Activated CD8-positive, alpha-beta T cell treated with anti-CD3 and anti-CD28 coated beads for 36 hours (primary cell): ENCODE data around the gene RELB. TPM values are rescaled to one million over a fixed set of nuclear protein-coding genes. Genes with fewer than 3 reads are reported as not detected.
A peak's percentile ranks its signal among the peaks of the same experiment; 100 is the strongest.

Experiments used
- ATAC-seq: fragments of 200-7000 bp; cut with Tn5 transposase; one replicate; pipeline ENCODE4 v1.10.0; 2021; ENCODE audit warnings: mild to moderate bottlenecking, moderate library complexity
- CTCF ChIA-PET: fragments of 350-600 bp; sonication (Branson Sonifier 250); formaldehyde crosslinking; loops from one replicate; lab custom pipeline; 2021; ENCODE audit warnings: antibody characterized with exemption; lab: Charles Lee
- POLR2A ChIA-PET: fragments of 350-600 bp; sonication (Branson Sonifier 250); formaldehyde crosslinking; loops from one replicate; lab custom pipeline; 2021; ENCODE audit warnings: antibody characterized with exemption; lab: Charles Lee
- DNase-seq: peaks from one replicate; pipeline ENCODE4 v3.0.0-alpha.2; 2020
- H3K27ac Mint-ChIP-seq: one replicate; pipeline ENCODE4 v1.8.0; 2021; ENCODE audit warnings: mild to moderate bottlenecking, mixed read lengths
- H3K27me3 Mint-ChIP-seq: one replicate; pipeline ENCODE4 v1.8.0; 2021; ENCODE audit warnings: mixed read lengths
- H3K36me3 Mint-ChIP-seq: one replicate; pipeline ENCODE4 v1.8.0; 2021; ENCODE audit warnings: low read depth, mixed read lengths
- H3K4me1 Mint-ChIP-seq: one replicate; pipeline ENCODE4 v1.8.0; 2021; ENCODE audit warnings: low read depth, mixed read lengths
- H3K4me3 Mint-ChIP-seq: one replicate; pipeline ENCODE4 v1.8.0; 2021; ENCODE audit warnings: mild to moderate bottlenecking, moderate library complexity, mixed read lengths
- H3K9me3 Mint-ChIP-seq: one replicate; pipeline ENCODE4 v1.8.0; 2021; ENCODE audit warnings: mixed read lengths
- intact Hi-C: fragments of 100-400 bp; cut with micrococcal nuclease; formaldehyde crosslinking; loops from one replicate; pipeline ENCODE4 v1.10.0; 2022
- total RNA-seq, 2 experiments: library from RNA; stranded (reverse); gene quantifications; one replicate each; pipeline ENCODE4 v1.2.3, GENCODE V29; 2021
- TF ChIP-seq, protein P1 (sequence below): fragments of 200-600 bp; IDR thresholded peaks from one replicate; pipeline ENCODE4 v1.8.0; 2022; ENCODE audit warnings: antibody characterized with exemption, mild to moderate bottlenecking

RELB gene
- total RNA-seq, 2 experiments from 2014 or later, result 37.6 to 37.9 TPM

DNA sequence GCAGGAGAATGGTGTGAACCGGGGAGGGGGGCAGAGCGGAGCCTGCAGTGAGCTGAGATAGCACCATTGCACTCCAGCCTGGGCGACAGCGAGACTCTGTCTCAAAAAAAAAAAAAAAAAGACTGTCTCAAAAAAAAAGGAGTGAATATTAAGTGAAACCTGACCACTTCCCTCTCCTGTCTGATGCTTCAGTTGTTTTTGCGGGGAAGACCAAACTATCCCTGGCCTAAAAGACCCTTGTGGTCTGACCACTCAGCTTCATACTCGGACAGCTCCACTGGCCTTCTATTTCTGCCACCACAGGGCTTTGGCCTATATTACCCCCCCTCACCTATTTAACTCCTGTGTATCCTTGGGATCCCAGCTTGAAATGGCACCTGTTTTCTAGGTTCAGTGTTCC is 39.9 kb downstream of the RELB start:
- intact Hi-C loops, result no loop called here
- CTCF ChIA-PET, result interaction anchor here (2.0 to 3.1 kb wide), 2 partner anchors 18 to 85 kb away, joined by 6 to 27 read pairs; no protein-coding TSS in a partner anchor
- TF ChIP-seq, protein P1, sequence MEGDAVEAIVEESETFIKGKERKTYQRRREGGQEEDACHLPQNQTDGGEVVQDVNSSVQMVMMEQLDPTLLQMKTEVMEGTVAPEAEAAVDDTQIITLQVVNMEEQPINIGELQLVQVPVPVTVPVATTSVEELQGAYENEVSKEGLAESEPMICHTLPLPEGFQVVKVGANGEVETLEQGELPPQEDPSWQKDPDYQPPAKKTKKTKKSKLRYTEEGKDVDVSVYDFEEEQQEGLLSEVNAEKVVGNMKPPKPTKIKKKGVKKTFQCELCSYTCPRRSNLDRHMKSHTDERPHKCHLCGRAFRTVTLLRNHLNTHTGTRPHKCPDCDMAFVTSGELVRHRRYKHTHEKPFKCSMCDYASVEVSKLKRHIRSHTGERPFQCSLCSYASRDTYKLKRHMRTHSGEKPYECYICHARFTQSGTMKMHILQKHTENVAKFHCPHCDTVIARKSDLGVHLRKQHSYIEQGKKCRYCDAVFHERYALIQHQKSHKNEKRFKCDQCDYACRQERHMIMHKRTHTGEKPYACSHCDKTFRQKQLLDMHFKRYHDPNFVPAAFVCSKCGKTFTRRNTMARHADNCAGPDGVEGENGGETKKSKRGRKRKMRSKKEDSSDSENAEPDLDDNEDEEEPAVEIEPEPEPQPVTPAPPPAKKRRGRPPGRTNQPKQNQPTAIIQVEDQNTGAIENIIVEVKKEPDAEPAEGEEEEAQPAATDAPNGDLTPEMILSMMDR, result no peak
- H3K4me1 Mint-ChIP-seq, result peaks cover 39% of the 10 kb centered on the region
- peak overlapping the region; percentile 27 for H3K27ac Mint-ChIP-seq
- no peaks in the 10 kb centered on the region for H3K27me3 Mint-ChIP-seq
- H3K36me3 Mint-ChIP-seq, result peaks cover 43% of the 10 kb centered on the region
- H3K9me3 Mint-ChIP-seq, result no peaks in the 10 kb centered on the region
- ATAC-seq (no peak), DNase-seq (no peak)
- peak overlapping the region; percentile 36 for H3K4me3 Mint-ChIP-seq
- POLR2A ChIA-PET, result interaction anchor here (1.0 to 1.8 kb wide), 5 partner anchors 12 to 87 kb away, joined by 3 to 6 read pairs (median 3); partner anchors contain the start of gene GEMIN7

DNA sequence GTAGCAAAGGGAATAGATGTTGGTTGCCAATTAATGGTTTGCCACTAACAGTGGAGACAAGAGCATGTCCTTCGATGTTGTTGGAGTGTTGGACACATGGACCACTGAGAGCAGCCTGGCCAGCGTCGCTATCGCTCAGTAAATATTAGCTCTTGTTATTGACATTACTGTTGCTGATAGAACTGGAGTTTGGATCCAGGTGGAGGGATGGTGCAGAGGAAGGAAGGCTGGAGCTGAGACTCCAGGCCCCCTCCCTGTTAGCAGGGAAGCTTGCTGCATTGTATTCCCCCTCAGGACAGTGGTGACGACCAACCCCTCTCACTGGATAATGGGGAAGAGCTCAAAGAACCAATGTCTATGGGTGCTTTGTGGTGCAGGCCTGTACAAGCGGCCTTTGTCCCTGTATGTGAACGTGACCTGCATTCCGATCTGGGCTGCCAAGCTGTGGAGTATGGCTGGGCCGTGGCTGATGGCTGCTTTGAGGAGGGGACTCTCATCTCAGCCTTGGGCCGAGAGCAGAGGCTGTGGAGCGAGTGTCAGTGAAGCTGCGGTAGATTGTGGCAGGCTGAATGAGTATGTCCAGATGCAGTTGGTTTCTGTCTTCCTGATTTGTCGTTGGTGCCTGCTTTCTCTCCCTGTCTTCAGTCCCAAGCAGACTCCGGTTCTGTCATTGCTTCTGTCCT is 44.5 kb downstream of the RELB start:
- ChIA-PET CTCF (interaction anchor here (0.9 to 2.3 kb wide), 2 partner anchors 14 to 20 kb away, joined by 3 to 8 read pairs; no protein-coding TSS in a partner anchor), POLR2A (no interaction called here)
- H3K27ac Mint-ChIP-seq, result peak overlapping the region; percentile 12
- peaks cover 28% of the 10 kb centered on the region for H3K36me3 Mint-ChIP-seq
- no peak overlapping the region for H3K4me3 Mint-ChIP-seq
- H3K27me3 Mint-ChIP-seq, result no peaks in the 10 kb centered on the region
- intact Hi-C loops, result no loop called here
- no peaks in the 10 kb centered on the region for H3K9me3 Mint-ChIP-seq
- no peak for DNase-seq
- ATAC-seq, result no peak
- TF ChIP-seq, protein P1, result no peak
- H3K4me1 Mint-ChIP-seq, result peaks cover 49% of the 10 kb centered on the region

DNA sequence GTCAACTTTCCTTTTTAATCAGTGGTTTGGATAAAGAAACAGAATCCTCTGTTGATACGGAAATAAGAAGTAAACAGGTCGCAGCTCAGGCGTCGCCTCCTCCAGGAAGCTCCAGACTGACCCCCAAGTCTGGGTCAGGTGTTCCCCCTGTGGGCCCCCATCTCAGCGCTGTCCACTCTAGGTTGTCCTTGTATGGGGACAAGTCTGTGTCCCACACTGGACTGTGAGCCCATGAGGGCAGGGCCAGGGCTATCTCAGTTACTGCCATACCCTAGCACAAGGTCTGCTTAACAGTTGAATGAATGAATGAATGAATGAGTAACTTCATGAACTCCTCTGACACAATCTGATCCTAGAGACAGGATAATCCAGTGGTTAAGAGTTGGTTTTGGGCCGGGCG is 45.1 kb downstream of the RELB start:
- ATAC-seq, result no peak
- Mint-ChIP-seq H3K36me3 (peaks cover 28% of the 10 kb centered on the region), H3K9me3 (no peaks in the 10 kb centered on the region), H3K4me3 (no peak overlapping the region), H3K4me1 (peaks cover 46% of the 10 kb centered on the region), H3K27me3 (no peaks in the 10 kb centered on the region), H3K27ac (peak overlapping the region; percentile 12)
- DNase-seq, result no peak
- POLR2A ChIA-PET, result no interaction called here
- CTCF ChIA-PET, result interaction anchor here (1.6 to 2.3 kb wide), 2 partner anchors 13 kb away, joined by 7 to 8 read pairs; no protein-coding TSS in a partner anchor
- TF ChIP-seq, protein P1, result no peak
- intact Hi-C loops, result no loop called here

DNA sequence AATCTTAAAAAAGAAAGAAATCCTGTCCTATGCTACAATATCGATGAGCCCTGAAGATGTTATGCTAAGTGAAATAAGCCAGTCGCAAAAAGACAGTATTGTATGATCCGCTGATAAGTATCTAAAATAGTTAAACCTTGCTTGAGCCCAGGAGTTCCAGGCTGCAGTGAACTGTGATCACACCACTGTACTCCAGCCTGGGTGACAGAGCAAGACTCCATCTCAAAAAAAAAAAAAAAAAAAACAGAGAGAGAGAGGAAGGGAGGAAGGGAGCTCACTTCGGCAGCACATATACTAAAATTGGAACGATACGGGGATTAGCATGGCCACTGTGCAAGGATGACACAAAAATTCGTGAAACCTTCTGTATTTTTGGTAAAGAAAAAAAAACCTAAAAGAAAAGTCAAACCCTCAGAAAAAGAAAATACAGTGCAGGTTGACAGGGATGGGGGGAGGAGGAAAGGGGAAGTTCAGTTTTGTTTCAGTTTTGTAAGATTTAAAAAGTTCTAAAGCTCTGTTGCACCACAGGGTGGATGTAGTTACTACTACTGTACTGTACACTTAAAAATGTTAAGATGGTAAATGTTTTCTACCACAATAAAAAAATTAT is 46.0 kb downstream of the RELB start:
- Mint-ChIP-seq H3K4me3 (peak overlapping the region; percentile 15), H3K27me3 (no peaks in the 10 kb centered on the region), H3K27ac (peak overlapping the region; percentile 55), H3K9me3 (no peaks in the 10 kb centered on the region), H3K36me3 (peaks cover 22% of the 10 kb centered on the region), H3K4me1 (peaks cover 37% of the 10 kb centered on the region)
- peak; percentile 37 for ATAC-seq
- ChIA-PET POLR2A (interaction anchor here (0.7 kb wide), 1 partner anchor 9 kb away, joined by 4 read pairs; no protein-coding TSS in a partner anchor), CTCF (interaction anchor here (1.6 kb wide), 1 partner anchor 12 kb away, joined by 7 read pairs; no protein-coding TSS in a partner anchor)
- no peak for DNase-seq
- intact Hi-C loops, result no loop called here
- TF ChIP-seq, protein P1, result no peak
